HG03432 (cell line): Measurements from ENCODE around the gene CATSPERD.

Experiments used
- ATAC-seq: cut with Tn5 transposase; IDR thresholded peaks from one replicate; pipeline ENCODE4 v1.9.1; 2021; ENCODE audit warnings: mild to moderate bottlenecking, moderate library complexity; ENCODE audit not compliant: unreplicated experiment

The CATSPERD gene

GRCh38 chr19:5801796-5802619, 81.6 kb downstream of the CATSPERD start:
- ATAC-seq, result no peak

GRCh38 chr19:5803441-5803751, 83.0 kb downstream of the CATSPERD start:
- ATAC-seq, result no peak

- peak; percentile 77 for ATAC-seq
Measured at GRCh38 chr19:5803752-5804515, 83.5 kb downstream of the CATSPERD start.

GRCh38 chr19:5804516-5805461, 84.4 kb downstream of the CATSPERD start, which contains the start of gene NRTN:
Gene NRTN, plus strand, starts transcription at chr19:5805067. Its CDS starts 19,099 bp downstream, at chr19:5824166.
- no peak for ATAC-seq

- ATAC-seq, result no peak
Measured at GRCh38 chr19:5805462-5806132, 85.2 kb downstream of the CATSPERD start.

- ATAC-seq, result no peak
Measured at GRCh38 chr19:5806133-5806489, 85.7 kb downstream of the CATSPERD start.

GRCh38 chr19:5806905-5807304, 86.5 kb downstream of the CATSPERD start:
- no peak for ATAC-seq

GRCh38 chr19:5808120-5808816, 87.8 kb downstream of the CATSPERD start:
- no peak for ATAC-seq

- no peak for ATAC-seq
Measured at GRCh38 chr19:5809053-5809452, 88.6 kb downstream of the CATSPERD start.

- ATAC-seq, result no peak
Measured at GRCh38 chr19:5809469-5809868, 89.0 kb downstream of the CATSPERD start.

- no peak for ATAC-seq
Measured at GRCh38 chr19:5811117-5811516, 90.7 kb downstream of the CATSPERD start.

- ATAC-seq, result no peak
Measured at GRCh38 chr19:5814123-5814851, 93.8 kb downstream of the CATSPERD start.

- no peak for ATAC-seq
Measured at GRCh38 chr19:5814852-5815246, 94.4 kb downstream of the CATSPERD start.

GRCh38 chr19:5817218-5817617, 96.8 kb downstream of the CATSPERD start:
- ATAC-seq, result no peak

GRCh38 chr19:5818594-5818993, 98.2 kb downstream of the CATSPERD start:
- no peak for ATAC-seq

- ATAC-seq, result no peak
Measured at GRCh38 chr19:5820785-5821184, 100.3 kb downstream of the CATSPERD start.

GRCh38 chr19:5821521-5822180, 101.2 kb downstream of the CATSPERD start:
- ATAC-seq, result no peak

GRCh38 chr19:5822181-5822844, 101.9 kb downstream of the CATSPERD start:
- no peak for ATAC-seq
